Posterior vena cava (tissue), 2 donors: ENCODE results near the gene EXOC3. TPM values are rescaled to one million over a fixed set of nuclear protein-coding genes. Genes with fewer than 3 reads are reported as not detected.
"Not testable (repeated sequence)": the region's sequence is repeated elsewhere in the genome, so short reads cannot be mapped to it uniquely, and the experiment has no call there.

Experiments used
- DNase-seq: peaks from one replicate; pipeline ENCODE4 v3.0.0-alpha.2; 2020; ENCODE audit warnings: low spot score
- intact Hi-C, 2 donors: fragments of 100-400 bp; cut with DNase I; formaldehyde crosslinking; loops; one replicate each; pipeline versions ENCODE4 v1.14.1 to v1.14.2; 2022 to 2023
- total RNA-seq, 2 donors: library from RNA; stranded (reverse); fragmentation: NEBNext Ultra II Directional; extraction: Animal tissue kit (Norgen Biotek cat#: 25700); gene quantifications; one replicate each; pipeline ENCODE4 v1.2.1, GENCODE V29; 2021
- donor health status: DM: yes; HTN: yes; CAD: no.
- donor health status: DM: yes; HTN: yes; CAD: no.

Gene EXOC3
- total RNA-seq, 2 donors from 2014 or later, result 52.6 to 54.2 TPM

- intact Hi-C loops, result no loop called here
- no peak for DNase-seq
Measured at GRCh38 chr5:504326-505154, 61.6 kb downstream of the EXOC3 start.

- intact Hi-C loops, result no loop called here
- DNase-seq, result no peak
Measured at GRCh38 chr5:505951-506525, 63.1 kb downstream of the EXOC3 start.

GRCh38 chr5:507986-508575 is 65.1 kb downstream of the EXOC3 start:
- intact Hi-C loops, DNase-seq: not testable (repeated sequence)

GRCh38 chr5:509611-510185 is 66.7 kb downstream of the EXOC3 start:
- DNase-seq, result no peak
- intact Hi-C loops, result no loop called here

GRCh38 chr5:510521-510920 is 67.5 kb downstream of the EXOC3 start:
- intact Hi-C loops, result no loop called here

GRCh38 chr5:511476-511875 is 68.5 kb downstream of the EXOC3 start:
- intact Hi-C loops, result no loop called here
- no peak for DNase-seq

More at GRCh38 chr5:510521-510920, 67.5 kb downstream of the EXOC3 start:
- DNase-seq, result no peak

- DNase-seq, result no peak
- intact Hi-C loops, result no loop called here
Measured at GRCh38 chr5:513216-514100, 70.5 kb downstream of the EXOC3 start.

- DNase-seq, result no peak
- intact Hi-C loops, result no loop called here
Measured at GRCh38 chr5:514101-514485, 71.1 kb downstream of the EXOC3 start.

- intact Hi-C loops, result no loop called here
- DNase-seq, result no peak
Measured at GRCh38 chr5:514673-515072, 71.7 kb downstream of the EXOC3 start.

GRCh38 chr5:515273-515836 is 72.4 kb downstream of the EXOC3 start:
- no peak for DNase-seq
- intact Hi-C loops, result no loop called here

- no peak for DNase-seq
- intact Hi-C loops, result no loop called here
Measured at GRCh38 chr5:516338-516925, 73.5 kb downstream of the EXOC3 start.

Other genes starting within 250 kb of the EXOC3 start
- 1 to 10 TPM; 5.8 to 6.9 TPM for gene CCDC127, start 225.0 kb upstream of the EXOC3 start, total RNA-seq
- gene SDHA, start 224.9 kb upstream of the EXOC3 start, total RNA-seq, result 10 to 100 TPM; 75.2 to 80.7 TPM
- 10 to 100 TPM; 49.6 to 53.0 TPM for gene PDCD6, start 171.5 kb upstream of the EXOC3 start, total RNA-seq
- gene AHRR, start 121.5 kb upstream of the EXOC3 start, total RNA-seq, result 1 to 10 TPM in 1 of 2 donors, under 1 TPM in 1; 0.69 to 2.9 TPM
- under 1 TPM; 0.69 to 0.71 TPM for gene SLC9A3, start 81.3 kb downstream of the EXOC3 start, total RNA-seq
- 1 to 10 TPM; 1.9 to 2.4 TPM for gene CEP72, start 169.2 kb downstream of the EXOC3 start, total RNA-seq